ENCODE results near the gene GRN. TPM values are rescaled to one million over a fixed set of nuclear protein-coding genes. Genes with fewer than 3 reads are reported as not detected.

The GRN gene
- total and polyA plus RNA-seq, 9 of the 15 experiments (the other 6 are each of a cell fraction or from before 2014, with no cell fraction given) = 5.4 to 75.3 (median 20.7) TPM

GRCh38 chr17:44344939-44345453 lies at the start of gene GRN (continued):
- TF ChIP-seq RHOXF2B (CRISPR knock-in tag; conservative IDR thresholded peaks at IDR 0.05) (no peak), HCFC1 (IDR thresholded peaks at IDR 0.05; ENCODE audit: low read depth, low read length) (peak; percentile 73), GTF3C2 (IDR thresholded peaks at IDR 0.05; ENCODE audit: borderline replicate concordance, extremely low read depth, insufficient read length) (no peak), NEUROD1 (IDR thresholded peaks at IDR 0.05; ENCODE audit: borderline replicate concordance, low read depth, low read length, partially characterized antibody) (peak; percentile 69), ID3 (CRISPR knock-in tag; IDR thresholded peaks at IDR 0.05) (no peak), ID3 (tag; IDR thresholded peaks at IDR 0.05) (0 out of 2 replicates have a peak, but pooled peaks have one; percentile 23), ELF1 (tag; IDR thresholded peaks at IDR 0.05) (peak; percentile 38; the same call in 1 of the 2 replicates), MAFK (IDR thresholded peaks at IDR 0.05; ENCODE audit: low read length) (no peak), L3MBTL2 (IDR thresholded peaks at IDR 0.05) (peak; percentile 94), LCOR (CRISPR knock-in tag; IDR thresholded peaks at IDR 0.05) (peak; percentile 80; the same call in 1 of the 2 replicates), ZKSCAN1 (IDR thresholded peaks at IDR 0.05; ENCODE audit: low read depth, low read length) (0 out of 2 replicates have a peak, but pooled peaks have one; percentile 19), TEAD1 (CRISPR knock-in tag; IDR thresholded peaks at IDR 0.05) (peak; percentile 59 to 99; a peak in 3 of 4 replicates), TRIM24 (IDR thresholded peaks at IDR 0.05) (peak in 1 of 2 experiments; percentile 42; a peak in 2 of 4 replicates), ZFP36 (IDR thresholded peaks at IDR 0.05; ENCODE audit: low read depth, low read length, partially characterized antibody) (peak; percentile 65), TAL1 (IDR thresholded peaks at IDR 0.05) (no peak), POLR2B (IDR thresholded peaks at IDR 0.05; ENCODE audit: low read depth, partially characterized antibody) (peak; percentile 50), NFYB (IDR thresholded peaks at IDR 0.05; ENCODE audit: extremely low read depth, insufficient read length) (peak; percentile 96), RBM25 (IDR thresholded peaks at IDR 0.05; ENCODE audit: low read depth, low read length, severe bottlenecking) (peak; percentile 81), ZNF766 (CRISPR knock-in tag; conservative IDR thresholded peaks at IDR 0.05) (peak; percentile 69; the same call in 1 of the 2 replicates), FOXJ2 (tag; IDR thresholded peaks at IDR 0.05) (peak; percentile 45; the same call in 1 of the 2 replicates), MAX (CRISPR knock-in tag; IDR thresholded peaks at IDR 0.05) (peak; percentile 67)
- TF ChIP-seq, protein P1, sequence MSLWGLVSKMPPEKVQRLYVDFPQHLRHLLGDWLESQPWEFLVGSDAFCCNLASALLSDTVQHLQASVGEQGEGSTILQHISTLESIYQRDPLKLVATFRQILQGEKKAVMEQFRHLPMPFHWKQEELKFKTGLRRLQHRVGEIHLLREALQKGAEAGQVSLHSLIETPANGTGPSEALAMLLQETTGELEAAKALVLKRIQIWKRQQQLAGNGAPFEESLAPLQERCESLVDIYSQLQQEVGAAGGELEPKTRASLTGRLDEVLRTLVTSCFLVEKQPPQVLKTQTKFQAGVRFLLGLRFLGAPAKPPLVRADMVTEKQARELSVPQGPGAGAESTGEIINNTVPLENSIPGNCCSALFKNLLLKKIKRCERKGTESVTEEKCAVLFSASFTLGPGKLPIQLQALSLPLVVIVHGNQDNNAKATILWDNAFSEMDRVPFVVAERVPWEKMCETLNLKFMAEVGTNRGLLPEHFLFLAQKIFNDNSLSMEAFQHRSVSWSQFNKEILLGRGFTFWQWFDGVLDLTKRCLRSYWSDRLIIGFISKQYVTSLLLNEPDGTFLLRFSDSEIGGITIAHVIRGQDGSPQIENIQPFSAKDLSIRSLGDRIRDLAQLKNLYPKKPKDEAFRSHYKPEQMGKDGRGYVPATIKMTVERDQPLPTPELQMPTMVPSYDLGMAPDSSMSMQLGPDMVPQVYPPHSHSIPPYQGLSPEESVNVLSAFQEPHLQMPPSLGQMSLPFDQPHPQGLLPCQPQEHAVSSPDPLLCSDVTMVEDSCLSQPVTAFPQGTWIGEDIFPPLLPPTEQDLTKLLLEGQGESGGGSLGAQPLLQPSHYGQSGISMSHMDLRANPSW (CRISPR knock-in tag; IDR thresholded peaks at IDR 0.05) = no peak

All from K562 (cell line).